ENCODE data around the gene ZNF784.

The ZNF784 gene

GRCh38 chr19:55609326-55609725, 15.0 kb downstream of the ZNF784 start:
- DNase-seq (ENCODE audit: low spot score): no peak
- H3K4me3 ChIP-seq: no peak overlapping the region
- H3K27ac ChIP-seq: no peak overlapping the region
- TF ChIP-seq, protein P1, sequence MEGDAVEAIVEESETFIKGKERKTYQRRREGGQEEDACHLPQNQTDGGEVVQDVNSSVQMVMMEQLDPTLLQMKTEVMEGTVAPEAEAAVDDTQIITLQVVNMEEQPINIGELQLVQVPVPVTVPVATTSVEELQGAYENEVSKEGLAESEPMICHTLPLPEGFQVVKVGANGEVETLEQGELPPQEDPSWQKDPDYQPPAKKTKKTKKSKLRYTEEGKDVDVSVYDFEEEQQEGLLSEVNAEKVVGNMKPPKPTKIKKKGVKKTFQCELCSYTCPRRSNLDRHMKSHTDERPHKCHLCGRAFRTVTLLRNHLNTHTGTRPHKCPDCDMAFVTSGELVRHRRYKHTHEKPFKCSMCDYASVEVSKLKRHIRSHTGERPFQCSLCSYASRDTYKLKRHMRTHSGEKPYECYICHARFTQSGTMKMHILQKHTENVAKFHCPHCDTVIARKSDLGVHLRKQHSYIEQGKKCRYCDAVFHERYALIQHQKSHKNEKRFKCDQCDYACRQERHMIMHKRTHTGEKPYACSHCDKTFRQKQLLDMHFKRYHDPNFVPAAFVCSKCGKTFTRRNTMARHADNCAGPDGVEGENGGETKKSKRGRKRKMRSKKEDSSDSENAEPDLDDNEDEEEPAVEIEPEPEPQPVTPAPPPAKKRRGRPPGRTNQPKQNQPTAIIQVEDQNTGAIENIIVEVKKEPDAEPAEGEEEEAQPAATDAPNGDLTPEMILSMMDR (IDR thresholded peaks at IDR 0.05): no peak

DNA sequence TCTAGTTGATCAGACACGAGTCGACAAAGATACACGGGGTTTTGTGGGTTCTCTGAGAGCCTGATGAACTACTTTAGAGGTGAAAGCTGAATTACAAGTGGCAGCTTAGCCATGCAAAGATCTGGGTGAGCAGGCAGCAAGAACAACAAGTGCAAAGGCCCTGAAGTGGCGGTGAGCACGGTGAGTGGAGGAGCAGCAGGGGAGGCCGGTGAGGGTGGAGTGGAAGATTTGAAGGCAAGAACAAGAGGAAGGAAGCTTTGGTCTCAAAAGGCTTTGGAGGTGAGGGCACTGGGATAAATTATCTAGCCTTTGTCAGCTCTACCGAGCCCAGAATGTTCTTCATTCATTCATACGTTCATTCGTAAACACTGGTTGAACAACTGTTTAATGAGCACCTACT, 17.5 kb downstream of the ZNF784 start:
- H3K27ac ChIP-seq: peak overlapping the region; percentile 91 to 99
- peak overlapping the region; percentile 97 for H3K4me3 ChIP-seq
- TF ChIP-seq, protein P1 (IDR thresholded peaks at IDR 0.05): no peak

DNA sequence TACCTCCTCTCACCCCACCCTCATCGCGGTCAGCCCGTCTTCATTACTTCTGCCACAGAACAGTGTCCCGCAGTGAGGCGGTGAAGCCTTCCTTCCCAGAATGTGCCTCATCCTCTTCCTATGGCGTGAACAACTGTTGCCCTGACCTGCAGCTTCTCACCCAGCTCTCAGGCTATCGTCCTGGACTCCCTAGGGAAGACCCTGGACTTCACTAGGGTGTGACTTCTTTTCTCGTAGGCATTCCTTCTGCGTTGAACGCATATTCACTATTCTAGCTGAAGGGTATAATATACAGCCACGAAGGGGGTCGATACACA, 17.9 kb downstream of the ZNF784 start:
- no peak for DNase-seq (ENCODE audit: low spot score)
- TF ChIP-seq, protein P1 (IDR thresholded peaks at IDR 0.05): no peak
- H3K4me3 ChIP-seq: peak overlapping the region; percentile 97

More for the DNA sequence above, 17.5 kb downstream of the ZNF784 start:
- no peak for DNase-seq (ENCODE audit: low spot score)

DNA sequence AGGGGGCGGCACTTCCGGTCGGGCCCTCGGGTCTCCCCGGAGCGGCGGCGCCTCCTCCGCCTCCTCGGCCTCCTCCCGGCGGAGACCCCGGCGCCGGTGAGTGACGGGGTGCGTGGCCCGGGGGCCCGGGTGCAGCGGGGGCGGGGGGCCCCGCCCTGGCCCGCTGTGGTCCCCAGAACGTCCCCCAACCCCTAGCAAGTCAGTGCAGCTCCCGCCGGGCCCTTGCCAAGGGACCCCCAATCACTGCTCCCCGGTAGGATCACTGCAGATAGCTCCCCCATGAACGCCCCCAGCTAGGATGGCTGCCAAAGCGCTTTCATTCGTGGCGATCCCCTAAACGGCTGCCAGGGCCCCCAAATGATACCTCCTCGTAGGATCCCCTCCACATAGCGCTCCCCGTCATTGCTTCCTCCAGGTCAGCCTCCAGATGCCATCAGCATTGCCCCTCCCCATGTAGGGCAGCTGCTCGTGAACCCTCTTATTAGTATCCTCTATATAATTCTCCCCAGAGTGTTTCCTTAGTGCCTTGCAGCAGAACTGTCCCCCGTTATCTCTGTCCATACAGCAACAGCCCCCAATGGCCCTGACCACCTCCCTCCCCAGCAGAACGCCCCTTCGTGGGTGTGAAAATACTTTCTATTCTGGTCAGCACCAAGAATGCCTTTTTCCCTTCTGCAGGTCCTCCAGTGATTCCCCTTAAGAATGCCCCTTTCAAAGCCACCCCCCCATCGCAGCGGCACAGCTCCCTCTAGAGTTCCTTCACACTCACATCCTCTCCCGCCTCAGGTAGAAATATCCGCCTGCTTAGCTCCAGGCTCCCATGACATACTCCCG, 18.5 kb downstream of the ZNF784 start, which contains the start of gene ZNF865:
Gene ZNF865, plus strand, starts transcription at position 11 of the 834 bp plus-strand sequence. CDS start 7,972 bp downstream, outside the sequence.
- DNase-seq (ENCODE audit: low spot score): peak; percentile 85
- peak within 1 kb of the TSS; percentile 97 for H3K4me3 ChIP-seq
- TF ChIP-seq, protein P1 (IDR thresholded peaks at IDR 0.05): peak; percentile 19
- H3K27ac ChIP-seq: peak within 1 kb of the TSS; percentile 91 to 99

More for the DNA sequence above, 17.9 kb downstream of the ZNF784 start:
- H3K27ac ChIP-seq: peak overlapping the region; percentile 91 to 99

DNA sequence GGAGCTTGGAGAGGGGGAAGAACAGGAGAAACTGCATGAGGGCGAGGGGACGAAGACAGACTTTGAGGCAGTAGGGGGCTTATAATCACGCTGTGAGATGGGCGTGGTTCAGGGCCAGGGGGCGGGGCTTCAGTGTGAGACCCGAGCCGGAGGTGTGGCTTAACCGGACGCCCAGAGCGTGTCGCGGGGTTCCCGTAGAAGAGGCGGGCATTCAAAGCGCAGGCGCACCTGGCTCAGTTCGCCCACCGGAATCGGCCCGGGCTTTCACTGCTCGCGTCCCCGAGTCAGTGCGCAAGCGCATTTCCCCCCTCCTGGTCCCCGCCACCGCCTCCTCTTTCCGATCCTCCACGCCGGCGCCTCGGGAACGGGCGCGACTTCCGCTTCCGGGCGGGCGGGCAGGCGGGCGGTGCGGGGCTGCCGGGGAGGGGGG, 19.1 kb downstream of the ZNF784 start:
- H3K27ac ChIP-seq: peak overlapping the region; percentile 91 to 99
- DNase-seq (ENCODE audit: low spot score): peak; percentile 97
- peak overlapping the region; percentile 97 for H3K4me3 ChIP-seq
- TF ChIP-seq, protein P1 (IDR thresholded peaks at IDR 0.05): no peak

DNA sequence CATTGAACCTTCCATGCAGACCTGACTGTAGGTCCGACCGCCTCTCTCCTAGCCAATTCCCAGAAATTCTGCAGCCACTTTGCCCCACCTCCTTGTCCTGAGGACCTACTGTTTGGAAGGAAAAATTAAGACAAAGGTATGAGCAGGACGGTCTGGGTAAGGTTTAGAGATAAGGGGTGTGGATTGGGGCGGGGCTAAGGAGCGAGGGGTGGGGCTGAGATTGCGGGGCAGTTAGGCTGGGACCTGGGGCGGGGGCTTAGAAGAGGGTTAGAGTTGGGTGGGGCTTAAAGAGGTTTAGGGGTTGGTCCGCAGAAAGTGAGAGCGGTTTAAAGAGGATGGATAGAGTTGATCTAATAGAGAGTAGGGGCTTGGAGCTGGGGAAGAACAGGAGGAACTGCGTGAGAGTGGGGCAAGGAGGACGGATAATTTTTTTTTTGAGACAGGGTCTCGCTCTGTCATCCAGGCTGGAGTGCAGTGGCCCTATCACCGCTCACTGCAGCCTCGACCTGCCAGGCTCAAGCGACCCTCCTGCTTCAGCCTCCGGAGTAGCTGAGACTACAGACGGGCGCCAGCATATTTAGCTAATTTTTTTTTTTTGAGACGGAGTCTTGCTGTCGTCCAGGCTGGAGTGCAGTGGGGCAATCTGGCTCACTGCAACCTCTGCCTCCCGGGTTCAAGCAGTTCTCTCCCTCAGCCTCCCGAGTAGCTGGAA, 20.6 kb downstream of the ZNF784 start:
- DNase-seq (ENCODE audit: low spot score): no peak
- TF ChIP-seq, protein P1 (IDR thresholded peaks at IDR 0.05): no peak
- Histone ChIP-seq H3K27ac (peak overlapping the region in 1 of 2 donors; percentile 99), H3K4me3 (no peak overlapping the region)

Measured in coronary artery (tissue), 2 donors.